NCI-H2029 (cell line): ENCODE results near the gene MEGF8.
A peak's percentile ranks its signal among the peaks of the same experiment; 100 is the strongest.

Source experiments
- DNase-seq: peaks from one replicate; lab custom pipeline; 2025; lab: John Stamatoyannopoulos, UW

Gene MEGF8

DNA sequence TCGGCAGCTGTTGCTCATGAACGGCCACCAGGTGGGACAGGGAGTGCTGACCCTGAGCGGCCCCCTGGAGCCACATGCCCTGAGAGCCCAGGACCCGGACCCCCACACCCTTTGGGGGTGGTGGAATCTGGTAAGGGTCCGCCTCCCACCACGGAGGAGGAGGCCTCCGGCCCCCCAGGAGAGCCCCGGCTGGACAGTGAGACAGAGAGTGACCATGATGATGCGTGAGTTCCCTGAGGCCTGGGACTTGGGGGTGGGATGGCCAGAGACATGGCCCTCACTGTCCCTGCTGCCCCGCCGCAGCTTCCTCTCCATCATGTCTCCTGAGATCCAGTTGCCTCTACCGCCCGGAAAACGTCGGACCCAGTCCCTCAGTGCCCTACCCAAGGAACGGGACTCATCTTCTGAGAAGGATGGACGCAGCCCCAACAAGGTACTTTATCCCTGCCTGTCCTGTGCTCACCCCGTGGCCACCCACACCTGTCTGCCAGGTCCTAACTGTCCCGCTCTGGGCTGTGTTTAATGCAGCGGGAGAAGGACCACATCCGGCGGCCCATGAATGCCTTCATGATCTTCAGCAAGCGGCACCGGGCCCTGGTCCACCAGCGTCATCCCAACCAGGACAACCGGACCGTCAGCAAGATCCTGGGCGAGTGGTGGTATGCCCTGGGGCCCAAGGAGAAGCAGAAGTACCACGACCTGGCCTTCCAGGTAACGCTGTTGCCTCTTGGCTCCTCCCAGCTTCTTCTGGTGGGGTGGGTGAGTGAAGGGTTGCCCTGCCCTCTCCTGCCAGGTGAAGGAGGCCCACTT lies 38.2 kb upstream of the MEGF8 start:
- DNase-seq: no peak

DNA sequence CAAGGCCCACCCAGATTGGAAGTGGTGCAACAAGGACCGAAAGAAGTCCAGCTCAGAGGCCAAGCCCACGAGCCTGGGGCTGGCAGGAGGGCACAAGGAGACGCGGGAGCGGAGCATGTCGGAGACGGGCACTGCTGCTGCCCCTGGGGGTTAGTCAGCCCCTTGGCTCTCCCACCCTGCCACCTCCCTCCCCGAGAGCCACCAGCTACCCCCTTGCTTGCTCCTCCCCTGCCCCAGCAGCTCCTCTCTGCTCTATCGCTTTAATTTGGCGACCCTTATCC lies 37.7 kb upstream of the MEGF8 start:
- no peak for DNase-seq

- no peak for DNase-seq
These were observed 37.0 kb upstream of the MEGF8 start for GRCh38 chr19:42288387-42288786.

GRCh38 chr19:42288881-42289555 lies 36.4 kb upstream of the MEGF8 start:
- DNase-seq: no peak

DNA sequence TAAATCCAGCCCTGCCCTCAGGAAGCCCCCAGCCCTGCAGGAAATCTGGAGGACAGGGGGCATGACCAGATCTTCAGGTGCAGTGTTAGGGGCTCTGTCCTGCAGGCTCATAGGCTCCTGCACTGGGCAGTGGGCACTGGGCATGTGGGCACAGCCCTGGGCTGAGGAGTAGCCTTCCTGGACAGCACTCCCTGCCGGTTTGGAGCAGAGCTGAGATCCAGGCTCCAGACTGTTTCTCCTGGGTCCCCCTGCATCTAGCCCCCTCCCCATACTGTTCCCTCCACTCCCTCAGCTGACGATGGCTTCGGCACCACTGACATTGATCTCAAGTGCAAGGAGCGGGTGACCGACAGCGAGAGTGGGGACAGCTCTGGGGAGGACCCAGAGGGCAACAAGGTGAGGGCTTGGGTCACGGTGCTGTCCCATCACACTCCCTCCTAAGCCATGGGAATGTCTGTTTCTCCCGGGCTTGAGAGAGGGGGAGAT lies 35.8 kb upstream of the MEGF8 start:
- DNase-seq: no peak

GRCh38 chr19:42290136-42290522 lies 35.3 kb upstream of the MEGF8 start:
- DNase-seq: no peak

DNA sequence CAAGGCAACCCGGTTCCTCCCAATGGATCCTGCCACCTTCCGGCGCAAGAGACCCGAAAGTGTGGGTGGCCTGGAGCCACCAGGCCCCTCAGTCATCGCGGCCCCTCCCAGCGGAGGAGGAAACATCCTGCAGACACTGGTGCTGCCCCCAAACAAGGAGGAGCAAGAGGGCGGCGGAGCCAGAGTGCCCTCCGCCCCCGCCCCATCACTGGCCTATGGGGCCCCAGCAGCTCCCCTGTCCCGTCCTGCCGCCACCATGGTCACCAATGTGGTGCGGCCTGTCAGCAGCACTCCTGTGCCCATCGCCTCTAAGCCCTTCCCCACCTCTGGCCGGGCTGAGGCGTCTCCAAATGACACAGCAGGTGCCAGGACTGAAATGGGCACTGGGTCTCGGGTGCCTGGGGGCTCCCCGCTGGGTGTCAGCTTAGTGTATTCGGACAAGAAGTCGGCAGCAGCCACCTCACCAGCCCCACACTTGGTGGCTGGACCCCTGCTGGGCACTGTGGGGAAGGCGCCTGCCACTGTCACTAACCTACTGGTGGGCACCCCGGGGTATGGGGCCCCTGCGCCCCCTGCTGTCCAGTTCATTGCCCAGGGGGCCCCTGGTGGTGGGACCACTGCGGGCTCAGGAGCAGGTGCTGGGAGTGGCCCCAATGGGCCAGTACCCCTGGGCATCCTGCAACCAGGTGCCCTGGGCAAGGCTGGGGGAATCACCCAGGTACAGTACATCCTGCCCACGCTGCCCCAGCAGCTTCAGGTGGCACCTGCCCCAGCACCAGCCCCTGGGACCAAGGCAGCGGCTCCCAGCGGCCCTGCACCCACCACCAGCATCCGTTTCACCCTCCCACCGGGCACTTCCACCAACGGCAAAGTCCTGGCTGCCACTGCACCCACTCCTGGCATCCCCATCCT lies 34.7 kb upstream of the MEGF8 start:
- DNase-seq: no peak

- DNase-seq: no peak
These were observed 34.0 kb upstream of the MEGF8 start for GRCh38 chr19:42291435-42291810.

DNA sequence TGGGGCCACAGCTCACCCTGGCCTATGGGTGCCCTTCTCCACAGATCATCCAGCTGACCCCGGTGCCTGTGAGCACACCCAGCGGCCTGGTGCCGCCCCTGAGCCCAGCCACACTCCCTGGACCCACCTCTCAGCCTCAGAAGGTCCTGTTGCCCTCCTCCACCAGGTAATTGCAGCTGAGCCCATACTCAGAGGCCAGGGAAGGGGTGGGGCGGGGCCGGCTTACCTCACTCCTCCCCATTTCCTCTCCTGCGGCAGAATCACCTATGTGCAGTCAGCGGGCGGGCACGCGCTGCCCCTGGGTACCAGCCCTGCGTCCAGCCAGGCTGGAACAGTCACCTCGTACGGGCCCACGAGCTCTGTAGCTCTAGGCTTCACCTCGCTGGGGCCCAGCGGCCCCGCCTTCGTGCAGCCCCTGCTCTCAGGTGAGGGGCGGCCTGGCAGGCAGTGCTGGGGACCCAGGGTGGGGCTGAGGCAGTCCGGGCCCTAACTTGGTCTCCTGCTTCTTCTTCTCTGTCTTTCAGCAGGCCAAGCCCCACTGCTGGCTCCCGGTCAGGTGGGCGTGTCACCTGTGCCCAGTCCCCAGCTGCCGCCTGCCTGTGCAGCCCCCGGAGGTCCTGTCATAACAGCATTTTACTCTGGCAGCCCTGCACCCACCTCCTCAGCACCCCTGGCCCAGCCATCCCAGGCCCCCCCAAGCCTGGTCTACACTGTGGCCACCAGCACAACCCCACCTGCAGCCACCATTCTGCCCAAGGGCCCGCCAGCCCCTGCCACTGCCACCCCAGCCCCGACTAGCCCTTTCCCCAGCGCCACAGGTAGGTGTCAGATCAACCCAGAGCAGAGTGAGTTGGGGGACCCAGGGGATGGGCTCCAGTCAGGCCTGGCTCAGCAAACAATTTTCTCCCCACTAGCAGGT lies 33.1 kb upstream of the MEGF8 start:
- no peak for DNase-seq

DNA sequence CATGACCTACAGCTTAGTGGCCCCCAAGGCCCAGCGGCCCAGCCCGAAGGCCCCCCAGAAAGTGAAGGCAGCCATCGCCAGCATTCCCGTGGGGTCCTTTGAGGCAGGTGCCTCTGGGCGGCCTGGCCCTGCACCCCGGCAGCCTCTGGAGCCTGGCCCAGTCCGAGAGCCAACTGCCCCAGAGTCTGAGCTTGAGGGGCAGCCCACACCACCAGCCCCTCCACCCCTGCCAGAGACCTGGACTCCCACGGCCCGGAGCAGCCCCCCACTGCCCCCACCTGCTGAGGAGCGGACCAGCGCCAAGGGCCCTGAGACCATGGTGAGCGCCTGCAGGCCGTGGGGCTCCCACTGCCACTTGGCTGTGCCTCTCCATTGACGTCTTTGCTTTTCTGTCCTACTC lies 32.5 kb upstream of the MEGF8 start:
- DNase-seq: no peak

DNA sequence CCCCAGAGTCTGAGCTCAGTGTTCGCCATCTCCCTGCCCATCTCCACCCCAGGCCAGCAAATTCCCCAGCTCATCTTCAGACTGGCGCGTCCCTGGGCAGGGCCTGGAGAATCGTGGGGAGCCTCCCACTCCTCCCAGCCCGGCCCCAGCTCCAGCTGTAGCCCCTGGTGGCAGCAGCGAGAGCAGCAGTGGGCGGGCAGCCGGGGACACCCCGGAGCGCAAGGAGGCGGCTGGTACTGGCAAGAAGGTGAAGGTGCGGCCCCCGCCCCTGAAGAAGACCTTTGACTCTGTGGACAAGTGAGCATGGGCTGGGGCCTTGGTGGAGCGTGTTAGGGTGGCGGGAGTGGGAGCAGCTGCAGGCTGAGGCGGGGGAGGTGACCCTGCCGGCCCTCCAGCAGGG lies 31.9 kb upstream of the MEGF8 start:
- DNase-seq: no peak

DNA sequence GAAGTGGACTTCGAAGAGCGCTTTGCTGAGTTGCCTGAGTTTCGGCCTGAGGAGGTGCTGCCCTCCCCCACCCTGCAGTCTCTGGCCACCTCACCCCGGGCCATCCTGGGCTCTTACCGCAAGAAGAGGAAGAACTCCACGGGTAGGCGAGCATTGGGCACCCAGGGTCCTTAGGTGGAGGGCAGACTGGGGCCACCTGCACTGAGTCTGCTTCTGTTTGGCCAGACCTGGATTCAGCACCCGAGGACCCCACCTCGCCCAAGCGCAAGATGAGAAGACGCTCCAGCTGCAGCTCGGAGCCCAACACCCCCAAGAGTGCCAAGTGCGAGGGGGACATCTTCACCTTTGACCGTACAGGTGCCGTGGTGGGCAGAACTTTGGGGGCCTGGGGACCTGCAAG lies 31.5 kb upstream of the MEGF8 start:
- DNase-seq: no peak

DNA sequence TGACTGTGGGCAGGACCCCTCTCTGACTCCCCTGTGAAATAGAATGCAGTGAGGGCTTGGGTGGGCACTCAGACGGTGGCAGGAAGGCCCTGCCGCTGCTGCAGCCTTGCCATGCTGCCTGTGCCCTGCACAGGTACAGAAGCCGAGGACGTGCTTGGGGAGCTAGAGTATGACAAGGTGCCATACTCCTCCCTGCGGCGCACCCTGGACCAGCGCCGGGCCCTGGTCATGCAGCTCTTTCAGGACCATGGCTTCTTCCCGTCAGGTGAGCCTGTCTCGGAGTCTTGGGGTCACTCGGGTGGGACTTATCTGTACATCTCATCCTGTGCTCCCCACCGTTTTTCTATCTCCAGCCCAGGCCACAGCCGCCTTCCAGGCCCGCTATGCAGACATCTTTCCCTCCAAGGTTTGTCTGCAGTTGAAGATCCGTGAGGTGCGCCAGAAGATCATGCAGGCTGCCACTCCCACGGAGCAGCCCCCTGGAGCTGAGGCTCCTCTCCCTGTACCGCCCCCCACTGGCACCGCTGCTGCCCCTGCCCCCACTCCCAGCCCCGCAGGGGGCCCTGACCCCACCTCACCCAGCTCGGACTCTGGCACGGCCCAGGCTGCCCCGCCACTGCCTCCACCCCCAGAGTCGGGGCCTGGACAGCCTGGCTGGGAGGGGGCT lies 30.8 kb upstream of the MEGF8 start:
- DNase-seq: no peak

- DNase-seq: no peak
These were observed 30.1 kb upstream of the MEGF8 start for GRCh38 chr19:42295342-42295741.

GRCh38 chr19:42295831-42296525 lies 29.5 kb upstream of the MEGF8 start:
- peak; percentile 60 for DNase-seq

DNA sequence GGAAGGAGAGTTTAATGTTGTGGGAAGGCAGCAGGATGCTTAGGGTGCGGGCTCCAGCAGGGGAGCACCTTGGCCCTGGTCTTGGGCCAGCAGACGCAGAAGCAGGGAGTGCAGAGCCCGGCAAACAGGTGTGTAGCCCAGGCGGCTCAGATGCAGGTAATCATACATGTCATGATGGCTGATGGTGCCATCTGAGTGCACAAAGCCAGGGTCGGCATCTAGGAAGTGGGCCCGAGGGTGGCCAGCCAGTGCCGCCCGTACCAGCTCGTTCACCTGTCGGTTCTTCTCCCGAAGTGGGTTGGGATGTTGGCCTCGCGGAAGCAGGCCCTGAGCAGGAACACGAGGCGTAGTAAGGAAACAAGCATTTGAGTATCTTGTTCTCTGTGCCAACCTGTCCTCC lies 28.4 kb upstream of the MEGF8 start:
- DNase-seq: no peak

GRCh38 chr19:42301646-42302203 lies 23.7 kb upstream of the MEGF8 start, which contains the start of gene PRR19:
TSS of gene PRR19 (plus strand) at chr19:42302132. CDS start at chr19:42309585, 7,453 bp downstream.
- DNase-seq: peak; percentile 41

DNA sequence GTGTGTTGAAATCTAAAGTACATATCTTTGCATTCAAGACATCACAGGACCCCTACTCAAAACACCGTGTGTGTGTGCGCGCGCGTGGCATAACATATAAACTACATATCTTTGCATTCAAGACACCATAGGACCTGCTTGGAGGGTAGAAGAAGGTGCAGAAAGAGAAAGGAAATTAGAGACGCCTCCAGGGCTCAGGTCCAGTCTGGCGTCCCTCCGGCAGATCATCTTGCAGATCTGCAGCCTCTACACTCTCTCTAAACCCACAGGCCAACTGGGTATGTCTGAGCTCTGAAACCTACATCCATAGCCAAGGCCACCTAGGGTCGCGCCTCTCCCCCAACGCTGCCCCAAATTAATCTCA lies 22.4 kb upstream of the MEGF8 start:
- DNase-seq: peak; percentile 38

DNA sequence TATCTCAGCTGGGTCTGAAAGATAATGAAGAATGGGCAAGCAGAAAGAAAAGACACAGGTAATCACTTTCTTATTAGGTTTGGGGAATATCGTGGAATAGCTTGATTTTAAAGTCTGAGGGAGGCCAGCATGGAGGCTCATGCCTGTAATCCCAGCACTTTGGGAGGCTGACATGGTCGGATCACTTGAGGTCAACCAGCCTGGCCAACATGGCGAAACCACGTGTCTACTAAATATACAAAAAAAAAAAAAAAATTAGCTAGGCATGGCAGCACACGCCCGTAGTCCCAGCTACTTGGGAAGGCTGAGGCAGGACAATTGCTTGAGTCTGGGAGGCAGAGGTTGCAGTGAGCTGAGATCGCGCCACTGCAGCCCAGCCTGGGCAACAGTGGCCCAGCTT lies 21.6 kb upstream of the MEGF8 start:
- DNase-seq: no peak

- no peak for DNase-seq
These were observed 18.8 kb upstream of the MEGF8 start for GRCh38 chr19:42306646-42307045.
